Spleen (tissue), 11 donors: ENCODE measurements around the gene STON2. TPM values are rescaled to one million over a fixed set of nuclear protein-coding genes. Genes with fewer than 3 reads are reported as not detected.
A peak's percentile ranks its signal among the peaks of the same experiment; 100 is the strongest.

Source experiments
- DNase-seq: peaks from one replicate; pipeline ENCODE4 v3.0.0-alpha.2; 2020
- H3K27ac ChIP-seq, 8 donors: fragments of 200-600 bp; sonication (generic) in 7 of 8; 1 replicate in 4 of 8; 2 replicates in 4 of 8; pipeline versions ENCODE4 v1.5.0 to v1.8.0; 2016 to 2021; ENCODE audit warnings: inconsistent platforms in 4 of 8, mild to moderate bottlenecking in 4 of 8, moderate library complexity in 1 of 8
- H3K27me3 ChIP-seq, 7 donors: fragments of 200-600 bp; sonication (generic) in 6 of 7; replicated peaks in 1 of 7; 1 replicate in 4 of 7; 2 replicates in 3 of 7; pipeline versions ENCODE4 v1.5.0 to v1.8.0; 2016 to 2021; ENCODE audit warnings: inconsistent platforms in 3 of 7, mild to moderate bottlenecking in 1 of 7
- H3K36me3 ChIP-seq, 6 donors: fragments of 200-600 bp; sonication (generic) in 5 of 6; 1 replicate in 4 of 6; 2 replicates in 2 of 6; pipeline versions ENCODE4 v1.5.0 to v1.8.0; 2016 to 2021; ENCODE audit warnings: inconsistent platforms in 2 of 6
- H3K4me1 ChIP-seq, 6 donors: fragments of 200-600 bp; sonication (generic) in 5 of 6; 1 replicate in 3 of 6; 2 replicates in 3 of 6; pipeline versions ENCODE4 v1.5.0 to v1.8.0; 2016 to 2021; ENCODE audit warnings: inconsistent platforms in 3 of 6
- H3K4me3 ChIP-seq, 8 donors: fragments of 200-600 bp; sonication (generic) in 7 of 8; 1 replicate in 4 of 8; 2 replicates in 4 of 8; pipeline versions ENCODE4 v1.5.0 to v1.8.0; 2016 to 2021; ENCODE audit warnings: inconsistent platforms in 4 of 8, mild to moderate bottlenecking in 4 of 8, moderate library complexity in 2 of 8
- H3K9me3 ChIP-seq, 8 donors: fragments of 200-600 bp; sonication (generic) in 7 of 8; 1 replicate in 4 of 8; 2 replicates in 4 of 8; pipeline versions ENCODE4 v1.5.0 to v1.8.0; 2016 to 2021; ENCODE audit warnings: inconsistent platforms in 4 of 8
- CTCF ChIP-seq, 11 experiments: fragments of 200-600 bp in 7 of 11; fragments of 450-650 bp in 4 of 11; sonication (generic) in 4 of 11; IDR thresholded peaks in 8 of 11; conservative IDR thresholded peaks in 3 of 11; 1 replicate in 7 of 11; 2 replicates in 4 of 11; pipeline versions ENCODE4 v1.4.0 to v1.8.0; 2016 to 2021; ENCODE audit warnings: antibody characterized with exemption in 11 of 11, inconsistent platforms in 4 of 11, mild to moderate bottlenecking in 1 of 11
- POLR2A ChIP-seq, 3 donors: fragments of 450-650 bp; IDR thresholded peaks; one replicate each; pipeline ENCODE4 v1.5.1; 2017; ENCODE audit warnings: antibody characterized with exemption in 3 of 3, mild to moderate bottlenecking in 1 of 3
- POLR2AphosphoS5 ChIP-seq, 3 donors: sonication (generic); formaldehyde crosslinking; IDR thresholded peaks; one replicate each; pipeline ENCODE4 v1.5.1; 2017; ENCODE audit warnings: antibody characterized with exemption in 3 of 3
- WGBS, 5 donors: extraction: QIAGEN DNeasy Blood & Tissue Kit in 3 of 5; methylation state at CpG; one replicate each; pipeline versions ENCODE4 v1.1.5 to v1.1.7; 2013 to 2018; 5-methylcytosine and 5-hydroxymethylcytosine counted together
- intact Hi-C: fragments of 100-400 bp; cut with DNase I; formaldehyde crosslinking; loops from one replicate; pipeline ENCODE4 v1.15.0; 2023; ENCODE audit warnings: low total_unique reads
- polyA plus RNA-seq, 3 donors: library from polyadenylated mRNA; stranded (reverse); fragments of 200-250 nt; gene quantifications; one replicate each; pipeline ENCODE4 v1.2.1, GENCODE V29; 2013
- total RNA-seq, 7 donors: library from RNA; depleted of rRNA in 3 of 7; stranded (reverse); fragments of >200 nt in 3 of 7; fragmentation: NEBNext Ultra II Directional in 4 of 7; extraction: Animal tissue kit (Norgen Biotek cat#: 25700) in 4 of 7; gene quantifications; one replicate each; pipeline versions ENCODE4 v1.1.0 to v1.2.1, GENCODE V29; 2016 to 2021
- donor health status: healthy with polysubstance abuse.
- donor health status: DM: no; HTN: no; CAD: no; lungs with moderate emphysema.
- donor health status: DM: no; HTN: no; CAD: no.
- donor health status: Bipolar disorder and iron deficiency.
- donor health status: healthy.
- donor health status: DM: no; HTN: no; CAD: no.
- donor health status: DM: yes; HTN: yes; CAD: no.

Gene STON2
- total and polyA plus RNA-seq, 10 donors: 3.5 to 236 (median 167) TPM

- intact Hi-C loops: no loop called here
- WGBS, 5 donors: 72 to 92% (median 82%) methylated on average over 4 of the region's 4 CpGs
- DNase-seq: no peak
- Histone ChIP-seq H3K4me1 (peaks cover 0 to 36% (median 18%) of the 10 kb centered on the region in 6 donors), H3K36me3 (no peaks in the 10 kb centered on the region), H3K9me3 (no peaks in the 10 kb centered on the region), H3K4me3 (no peak overlapping the region), H3K27me3 (no peaks in the 10 kb centered on the region), H3K27ac (peak overlapping the region in 3 of 8 donors; percentile 9 to 44 (median 37))
- TF ChIP-seq POLR2A (IDR thresholded peaks at IDR 0.05) (no peak), POLR2AphosphoS5 (IDR thresholded peaks at IDR 0.05) (no peak), CTCF (IDR thresholded peaks at IDR 0.05 in 8 of 11, conservative IDR thresholded peaks at IDR 0.05 in 3 of 11) (no peak)
Observed at GRCh38 chr14:81314443-81315175, 85.5 kb downstream of the STON2 start.

GRCh38 chr14:81313775-81314429 lies 86.2 kb downstream of the STON2 start:
- H3K4me1 ChIP-seq: peaks cover 0 to 36% (median 18%) of the 10 kb centered on the region in 6 donors
- WGBS, 5 donors: 68 to 81% (median 74%) methylated on average over 3 of the region's 3 CpGs
- TF ChIP-seq CTCF (IDR thresholded peaks at IDR 0.05 in 8 of 11, conservative IDR thresholded peaks at IDR 0.05 in 3 of 11): no peak
- TF ChIP-seq POLR2AphosphoS5 (IDR thresholded peaks at IDR 0.05): no peak
- no peak for TF ChIP-seq POLR2A (IDR thresholded peaks at IDR 0.05)
- no peaks in the 10 kb centered on the region for H3K36me3 ChIP-seq
- no peak for DNase-seq
- intact Hi-C loops: no loop called here
- no peaks in the 10 kb centered on the region for H3K27me3 ChIP-seq
- no peaks in the 10 kb centered on the region for H3K9me3 ChIP-seq
- H3K4me3 ChIP-seq: no peak overlapping the region
- peak overlapping the region in 3 of 8 donors; percentile 9 to 44 (median 37) for H3K27ac ChIP-seq

- H3K27ac ChIP-seq: no peak overlapping the region
- no peaks in the 10 kb centered on the region for H3K36me3 ChIP-seq
- H3K27me3 ChIP-seq: no peaks in the 10 kb centered on the region
- H3K4me1 ChIP-seq: peaks cover 0 to 36% (median 18%) of the 10 kb centered on the region in 6 donors
- no peaks in the 10 kb centered on the region for H3K9me3 ChIP-seq
- H3K4me3 ChIP-seq: no peak overlapping the region
- WGBS, 5 donors: 80 to 83% (median 80%) methylated on average over 7 of the region's 7 CpGs
- intact Hi-C loops: no loop called here
- no peak for DNase-seq
- TF ChIP-seq POLR2AphosphoS5 (IDR thresholded peaks at IDR 0.05) (no peak), POLR2A (IDR thresholded peaks at IDR 0.05) (no peak), CTCF (IDR thresholded peaks at IDR 0.05 in 8 of 11, conservative IDR thresholded peaks at IDR 0.05 in 3 of 11) (no peak)
Observed at GRCh38 chr14:81313200-81313599, 86.9 kb downstream of the STON2 start.

GRCh38 chr14:81312289-81312876 lies 87.7 kb downstream of the STON2 start:
- no peaks in the 10 kb centered on the region for H3K9me3 ChIP-seq
- no peak overlapping the region for H3K4me3 ChIP-seq
- no peaks in the 10 kb centered on the region for H3K27me3 ChIP-seq
- no peak for DNase-seq
- 63 to 77% (median 71%) methylated on average over 3 of the region's 3 CpGs for WGBS, 5 donors
- no peak overlapping the region for H3K27ac ChIP-seq
- intact Hi-C loops: no loop called here
- TF ChIP-seq CTCF (IDR thresholded peaks at IDR 0.05 in 8 of 11, conservative IDR thresholded peaks at IDR 0.05 in 3 of 11) (no peak), POLR2AphosphoS5 (IDR thresholded peaks at IDR 0.05) (no peak), POLR2A (IDR thresholded peaks at IDR 0.05) (no peak)
- H3K4me1 ChIP-seq: peaks cover 0 to 36% (median 18%) of the 10 kb centered on the region in 6 donors
- H3K36me3 ChIP-seq: no peaks in the 10 kb centered on the region
